A549 (cell line): ENCODE measurements around the gene MED9. TPM values are rescaled to one million over a fixed set of nuclear protein-coding genes. Genes with fewer than 3 reads are reported as not detected.
"Not testable (repeated sequence)": the region's sequence is repeated elsewhere in the genome, so short reads cannot be mapped to it uniquely, and the experiment has no call there.

Source experiments
- ATAC-seq, 2 experiments: fragments of 200-7000 bp in 1 of 2; fragments of >200 bp in 1 of 2; cut with Nextera tagmentation in 1 of 2; cut with Tn5 transposase in 1 of 2; 3 replicates each; pipeline versions ENCODE4 v1.8.0 to v1.9.1; 2018 to 2020; ENCODE audit warnings: mild to moderate bottlenecking in 1 of 2, moderate library complexity in 1 of 2
- CTCF ChIA-PET: fragments of 300-600 bp; sonication (Branson Sonifier 250); formaldehyde crosslinking; extraction: SDS; loops from one replicate; lab custom pipeline; 2021; ENCODE audit warnings: antibody characterized with exemption, inconsistent platforms; lab: Yijun Ruan, JAX
- POLR2A ChIA-PET: fragments of 350-600 bp; formaldehyde crosslinking; extraction: SDS; loops from one replicate; lab custom pipeline; 2021; ENCODE audit warnings: antibody characterized with exemption, inconsistent platforms; lab: Yijun Ruan, JAX
- DNase-seq, 2 experiments: peaks; one replicate each; pipeline versions ENCODE4 v3.0.0 to v3.0.0-alpha.2; 2011 to 2016; ENCODE audit warnings: low read depth in 1 of 2, low spot score in 1 of 2
- FAIRE-seq: peaks from 2 replicates; lab custom pipeline; 2011; peaks lifted over from hg19 to GRCh38; lab: Jason Lieb, UNC
- H3K27ac ChIP-seq, 2 experiments: fragments of >200 bp; sonication (Bioruptor Twin); formaldehyde crosslinking; 3 replicates each; pipeline ENCODE4 v1.5.1; 2016 to 2017
- H3K4me1 ChIP-seq: fragments of >200 bp; sonication (Bioruptor Twin); formaldehyde crosslinking; 3 replicates; pipeline ENCODE4 v1.6.1; 2016
- H3K4me2 ChIP-seq: fragments of >200 bp; sonication (Bioruptor Twin); formaldehyde crosslinking; 3 replicates; pipeline ENCODE4 v1.6.1; 2016
- H3K4me3 ChIP-seq: fragments of >200 bp; sonication (Bioruptor Twin); formaldehyde crosslinking; 3 replicates; pipeline ENCODE4 v1.5.1; 2016
- H3K9me3 ChIP-seq: fragments of >200 bp; sonication (Bioruptor Twin); formaldehyde crosslinking; 3 replicates; pipeline ENCODE4 v1.6.1; 2016
- CHD2 ChIP-seq: fragments of 150-350 bp; IDR thresholded peaks from 2 replicates; pipeline ENCODE4 v1.6.1; 2014; ENCODE audit warnings: low read length; ENCODE audit not compliant: partially characterized antibody
- EHF ChIP-seq: fragments of 250-450 bp; sonication (Bioruptor Pico); IDR thresholded peaks from 2 replicates; pipeline ENCODE4 v1.5.0; 2020; ENCODE audit warnings: mild to moderate bottlenecking
- EHMT2 ChIP-seq: fragments of 200-600 bp; sonication (generic); IDR thresholded peaks from 2 replicates; pipeline ENCODE4 v1.6.1; 2016; ENCODE audit warnings: antibody characterized with exemption, low read depth, mild to moderate bottlenecking, moderate library complexity
- ELK1 ChIP-seq: fragments of 150-350 bp; IDR thresholded peaks from 2 replicates; pipeline ENCODE4 v1.6.1; 2014; ENCODE audit warnings: low read depth, mild to moderate bottlenecking, low read length
- ESRRA ChIP-seq: fragments of 150-350 bp; IDR thresholded peaks from 2 replicates; pipeline ENCODE4 v1.6.1; 2014; ENCODE audit warnings: mild to moderate bottlenecking, low read length, borderline replicate concordance
- FOSB ChIP-seq: fragments of 250-450 bp; sonication (Bioruptor Pico); IDR thresholded peaks from 2 replicates; pipeline ENCODE4 v1.5.0; 2020; ENCODE audit warnings: mild to moderate bottlenecking, moderate library complexity
- GATA3 ChIP-seq: IDR thresholded peaks from 2 replicates; pipeline ENCODE4 v1.6.1; 2012; ENCODE audit warnings: borderline replicate concordance
- KDM5A ChIP-seq: fragments of 200-600 bp; sonication (generic); IDR thresholded peaks from 2 replicates; pipeline ENCODE4 v1.6.1; 2016; ENCODE audit warnings: antibody characterized with exemption, mild to moderate bottlenecking
- MAFK ChIP-seq: fragments of 450-650 bp; IDR thresholded peaks from 2 replicates; pipeline ENCODE4 v1.6.1; 2014; ENCODE audit not compliant: partially characterized antibody
- NFE2L2 ChIP-seq: fragments of 150-350 bp; conservative IDR thresholded peaks from 2 replicates; pipeline ENCODE4 v1.6.1; 2014; ENCODE audit warnings: low read length
- PBX3 ChIP-seq: IDR thresholded peaks from 2 replicates; pipeline ENCODE4 v1.6.1; 2012
- SMC3 ChIP-seq: fragments of >200 bp; sonication (Bioruptor Twin); formaldehyde crosslinking; IDR thresholded peaks from 3 replicates; pipeline ENCODE4 v1.6.1; 2018; ENCODE audit warnings: inconsistent platforms
- SREBF2 ChIP-seq: fragments of 450-650 bp; IDR thresholded peaks from 2 replicates; pipeline ENCODE4 v1.6.1; 2014; ENCODE audit warnings: mild to moderate bottlenecking, moderate library complexity
- TP53 ChIP-seq: fragments of 250-450 bp; sonication (Bioruptor Pico); IDR thresholded peaks from 2 replicates; pipeline ENCODE4 v1.5.0; 2021; ENCODE audit warnings: mild to moderate bottlenecking, moderate library complexity
- WGBS: methylation state at CpG from one replicate; pipeline ENCODE4 v1.1.6; 2017; ENCODE audit errors: missing lambda C conversion rate; 5-methylcytosine and 5-hydroxymethylcytosine counted together
- polyA plus RNA-seq, 4 experiments: library from polyadenylated mRNA; depleted of rRNA in 3 of 4; stranded (reverse); fragments of >200 nt; fragmentation: RNase III in 1 of 4; extraction: RNeasy Plus Mini Kit Qiagen cat#74134 plus additional on column Dnase treatment in 1 of 4; gene quantifications; 2 replicates in 3 of 4; 3 replicates in 1 of 4; pipeline ENCODE4 v1.2.3, GENCODE V29; 2011 to 2017

The MED9 gene
- polyA plus RNA-seq, 2 of the 4 experiments (the other 2 are of a cell fraction), result 15.2 to 17.4 TPM

DNA sequence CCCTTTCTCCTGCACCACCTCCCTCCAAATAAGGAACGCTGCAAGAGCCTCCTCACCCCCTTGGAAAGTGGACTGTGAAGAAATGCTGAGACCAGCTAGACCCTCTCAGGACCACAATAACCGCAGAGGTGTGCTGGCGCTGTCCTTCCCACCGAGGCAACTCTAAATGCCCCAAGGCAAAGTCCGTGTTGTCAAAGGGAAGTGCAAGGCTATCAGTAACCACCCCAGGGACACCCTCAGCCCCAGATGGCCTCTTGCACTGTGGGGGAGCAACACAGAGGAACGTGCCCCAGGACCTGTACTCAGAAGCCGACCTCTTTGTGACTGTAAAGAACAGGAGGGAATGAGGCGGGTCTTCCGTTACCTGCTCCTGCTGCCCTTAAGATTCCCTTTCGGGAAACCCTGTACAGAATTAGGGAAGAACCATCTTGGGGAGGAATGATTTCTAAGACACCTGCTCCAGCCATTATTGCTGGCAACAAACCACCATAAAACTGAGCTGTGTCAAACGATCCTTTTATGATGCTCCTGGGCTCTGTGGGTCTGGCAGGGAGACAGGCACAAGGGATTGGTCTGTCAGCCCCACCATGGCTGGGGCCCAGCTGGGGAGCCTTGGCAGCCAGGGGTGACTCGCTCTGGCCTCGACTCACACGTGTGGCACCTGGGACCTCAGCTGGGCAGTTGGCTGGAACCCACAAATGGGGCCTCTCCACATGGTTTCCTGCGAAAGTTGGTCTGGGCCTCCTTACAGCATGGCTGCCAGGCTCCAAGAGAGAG lies 14.6 kb upstream of the MED9 start:
- Histone ChIP-seq H3K4me1 (no peaks in the 10 kb centered on the region), H3K27ac (no peak overlapping the region), H3K9me3 (no peaks in the 10 kb centered on the region), H3K4me3 (no peak overlapping the region), H3K4me2 (no peak overlapping the region)
- ATAC-seq, result no peak
- no peak for FAIRE-seq
- WGBS, result 63% methylated on average over 15 of the region's 15 CpGs
- CTCF ChIA-PET, result interaction anchor here (0.6 to 3.4 kb wide), 10 partner anchors 11 to 180 kb away, joined by 3 to 19 read pairs (median 4); partner anchors contain the start of gene RASD1
- TF ChIP-seq EHF (CRISPR knock-in tag) (no peak), GATA3 (no peak), SREBF2 (no peak), PBX3 (no peak), NFE2L2 (no peak)
- POLR2A ChIA-PET, result no interaction called here
- DNase-seq, result no peak

- Histone ChIP-seq H3K4me3 (no peak overlapping the region), H3K9me3 (no peaks in the 10 kb centered on the region), H3K27ac (no peak overlapping the region)
- POLR2A ChIA-PET, result interaction anchor here (0.5 kb wide), 1 partner anchor 33 kb away, joined by 3 read pairs; no protein-coding TSS in a partner anchor
- 20% methylated on average over 6 of the region's 6 CpGs for WGBS
- DNase-seq (no peak), ATAC-seq (peak in 1 of 2 experiments; percentile 25; a peak in 3 of 6 replicates)
- no peak for TF ChIP-seq EHMT2
- no peak for TF ChIP-seq CHD2
- TF ChIP-seq ELK1, result no peak
- TF ChIP-seq ESRRA, result no peak
- no peak for TF ChIP-seq TP53
- TF ChIP-seq, all 56 proteins: peak for 0
- Histone ChIP-seq H3K4me1 (no peaks in the 10 kb centered on the region), H3K4me2 (no peak overlapping the region)
- CTCF ChIA-PET, result interaction anchor here (3.3 to 3.4 kb wide), 2 partner anchors 109 to 178 kb away, joined by 18 to 19 read pairs; no protein-coding TSS in a partner anchor
- FAIRE-seq, result no peak
Measured at GRCh38 chr17:17463821-17464220, 13.0 kb upstream of the MED9 start.

GRCh38 chr17:17465878-17466277 lies 10.9 kb upstream of the MED9 start:
- POLR2A ChIA-PET, result not testable (repeated sequence)

GRCh38 chr17:17466511-17466910 lies 10.3 kb upstream of the MED9 start:
- 34% methylated on average over 5 of the region's 5 CpGs for WGBS
- TF ChIP-seq TP53 (no peak), MAFK (no peak), SMC3 (no peak), FOSB (CRISPR knock-in tag) (no peak), KDM5A (no peak)
- TF ChIP-seq, all 56 proteins: peak for 0
- ATAC-seq (no peak), DNase-seq (no peak), FAIRE-seq (no peak)
- H3K4me1 ChIP-seq, result no peaks in the 10 kb centered on the region
- H3K4me2 ChIP-seq, result no peak overlapping the region
- no peaks in the 10 kb centered on the region for H3K9me3 ChIP-seq
- no peak overlapping the region for H3K4me3 ChIP-seq
- no peak overlapping the region for H3K27ac ChIP-seq
- POLR2A ChIA-PET, result no interaction called here
- CTCF ChIA-PET, result interaction anchor here (0.9 to 4.0 kb wide), 7 partner anchors 30 to 176 kb away, joined by 3 to 24 read pairs (median 5); partner anchors contain the start of gene RASD1

More at GRCh38 chr17:17465878-17466277, 10.9 kb upstream of the MED9 start:
- H3K4me3 ChIP-seq, H3K4me1 ChIP-seq, DNase-seq, ATAC-seq, H3K9me3 ChIP-seq, FAIRE-seq, H3K27ac ChIP-seq, H3K4me2 ChIP-seq: not testable (repeated sequence)
- 14% methylated on average over 1 of the region's 1 CpG for WGBS
- CTCF ChIA-PET, result interaction anchor here (1.4 to 4.0 kb wide), 4 partner anchors 31 to 176 kb away, joined by 5 to 24 read pairs (median 14); partner anchors contain the start of gene RASD1
